ENCODE results near the gene ADH4. TPM values are rescaled to one million over a fixed set of nuclear protein-coding genes. Genes with fewer than 3 reads are reported as not detected.

ADH4 gene
- total and polyA plus RNA-seq, 2 of the 4 experiments (the other 2 are of a cell fraction) = not detected

- H3K9me1 ChIP-seq (ENCODE audit: insufficient read depth, low read length) = 0 out of 2 replicates have a peak, but pooled peaks cover 2% of the 10 kb centered on the region
- no peak overlapping the region for H2AFZ ChIP-seq (replicated peaks; ENCODE audit: low read length, poor library complexity)
- no peak for ATAC-seq (ENCODE audit: low read depth)
- dilution Hi-C loops (cut with HindIII; ENCODE audit: low sequenced_read_pairs, unreplicated experiment) = no loop called here
- peaks cover 9% of the 10 kb centered on the region for H3K4me1 ChIP-seq (ENCODE audit: control insufficient read depth, insufficient read depth, low read length)
- in situ Hi-C loops (cut with MboI; ENCODE audit: low sequenced_read_pairs) = no loop called here
- CTCF ChIA-PET = no interaction called here
- no peaks in the 10 kb centered on the region for H3K9me3 ChIP-seq (ENCODE audit: control insufficient read depth, insufficient read depth, low read length)
- H3K4ac ChIP-seq (ENCODE audit: low read depth, low read length) = no peak overlapping the region
- H3K23ac ChIP-seq (ENCODE audit: low read depth, low read length) = no peak overlapping the region
- H2BK120ac ChIP-seq (ENCODE audit: low read depth, low read length) = no peak overlapping the region
- H3K14ac ChIP-seq (replicated peaks; ENCODE audit: low read depth, low read length) = no peak overlapping the region
- intact Hi-C loops (cut with micrococcal nuclease) = no loop called here
- H3K18ac ChIP-seq (ENCODE audit: low read depth, low read length) = no peak overlapping the region
- H3K4me2 ChIP-seq (ENCODE audit: low read depth, low read length) = no peak overlapping the region
- H4K5ac ChIP-seq (ENCODE audit: low read depth, low read length) = no peak overlapping the region
- no peak overlapping the region for H3K4me3 ChIP-seq (ENCODE audit: insufficient read depth, low read depth, low read length)
- no peak for TF ChIP-seq USF2 (IDR thresholded peaks at IDR 0.05; ENCODE audit: low read depth, low read length)
- no peak for DNase-seq
- H2BK20ac ChIP-seq (ENCODE audit: low read depth, low read length) = no peak overlapping the region
- BruUV-seq (replicated peaks) = no TSS peak
- H2AK5ac ChIP-seq (ENCODE audit: low read depth, low read length) = no peak overlapping the region
- H3K56ac ChIP-seq (ENCODE audit: extremely low read depth, insufficient read depth, low read length) = no peak overlapping the region
- H3K79me1 ChIP-seq (ENCODE audit: low read depth in 1 of 2, low read length in 2 of 2) = no peaks in the 10 kb centered on the region
- H4K91ac ChIP-seq (ENCODE audit: insufficient read depth, low read depth, low read length) = no peak overlapping the region
- no peaks in the 10 kb centered on the region for H3K36me3 ChIP-seq (ENCODE audit: control insufficient read depth, insufficient read depth, low read length)
- H2BK15ac ChIP-seq (ENCODE audit: low read depth, low read length) = no peak overlapping the region
- no peak overlapping the region for H2AK9ac ChIP-seq (replicated peaks; ENCODE audit: low read depth, low read length, poor library complexity)
- no peak overlapping the region for H4K8ac ChIP-seq (ENCODE audit: low read depth in 2 of 2, low read length in 2 of 2)
- POLR2A ChIA-PET (ENCODE audit: unreplicated experiment) = no interaction called here
- no peaks in the 10 kb centered on the region for H4K20me1 ChIP-seq (ENCODE audit: insufficient read depth, low read length)
- H2BK5ac ChIP-seq (ENCODE audit: low read depth, low read length, poor library complexity, severe bottlenecking) = no peak overlapping the region
- no peak overlapping the region for H3K9ac ChIP-seq (ENCODE audit: low read depth, low read length)
- H3K27me3 ChIP-seq (ENCODE audit: control insufficient read depth, insufficient read depth, low read length) = no peaks in the 10 kb centered on the region
- H3K27ac ChIP-seq (ENCODE audit: insufficient read depth, low read length) = no peak overlapping the region
Measured at GRCh38 chr4:99103166-99103565, 40.9 kb downstream of the ADH4 start.

All from IMR-90 (cell line).